CD4-positive, alpha-beta T cell (primary cell): ENCODE results near the gene ARHGAP21. TPM values are rescaled to one million over a fixed set of nuclear protein-coding genes. Genes with fewer than 3 reads are reported as not detected.

Experiments used
- ATAC-seq: fragments of 200-7000 bp; cut with Tn5 transposase; one replicate; pipeline ENCODE4 v1.10.0; 2022; ENCODE audit warnings: mild to moderate bottlenecking; ENCODE audit not compliant: poor library complexity
- CTCF ChIA-PET: fragments of 350-600 bp; sonication (Branson Sonifier 250); formaldehyde crosslinking; loops from one replicate; lab custom pipeline; 2021; ENCODE audit warnings: antibody characterized with exemption, inconsistent platforms; lab: Charles Lee
- POLR2A ChIA-PET: fragments of 350-600 bp; sonication (Branson Sonifier 250); formaldehyde crosslinking; loops from one replicate; lab custom pipeline; 2021; ENCODE audit warnings: antibody characterized with exemption, inconsistent platforms; lab: Charles Lee
- DNase-seq, 14 experiments: peaks; one replicate each; pipeline ENCODE4 v3.0.0-alpha.2; 2013 to 2020; ENCODE audit warnings: mixed read lengths in 2 of 14
- H3K27ac ChIP-seq, 2 donors: one replicate each; pipeline versions ENCODE4 v1.5.1 to v1.7.0; 2013; ENCODE audit warnings: low read length in 2 of 2, low read depth in 1 of 2, mild to moderate bottlenecking in 1 of 2
- H3K27me3 ChIP-seq, 2 experiments: 1 replicate in 1 of 2; 2 replicates in 1 of 2; pipeline versions ENCODE4 v1.6.1 to v1.7.0; 2013; ENCODE audit warnings: low read length in 2 of 2, control low read depth in 1 of 2, mild to moderate bottlenecking in 1 of 2, moderate library complexity in 1 of 2; ENCODE audit not compliant: insufficient read depth in 2 of 2, control insufficient read depth in 1 of 2
- H3K36me3 ChIP-seq: one replicate; pipeline ENCODE4 v1.6.1; 2013; ENCODE audit warnings: low read length, control low read depth; ENCODE audit not compliant: insufficient read depth
- H3K4me1 ChIP-seq: one replicate; pipeline ENCODE4 v1.6.1; 2013; ENCODE audit warnings: low read length, control low read depth; ENCODE audit not compliant: insufficient read depth
- H3K4me3 ChIP-seq: one replicate; pipeline ENCODE4 v1.5.1; 2013; ENCODE audit warnings: mild to moderate bottlenecking, low read length, moderate library complexity
- H3K9me3 ChIP-seq, 2 experiments: 1 replicate in 1 of 2; 2 replicates in 1 of 2; pipeline versions ENCODE4 v1.6.1 to v1.7.0; 2013; ENCODE audit warnings: low read length in 2 of 2, mild to moderate bottlenecking in 2 of 2, control low read depth in 1 of 2, moderate library complexity in 1 of 2; ENCODE audit not compliant: control insufficient read depth in 1 of 2, insufficient read depth in 1 of 2
- H3K27ac Mint-ChIP-seq: one replicate; pipeline ENCODE4 v1.8.0; 2020; ENCODE audit warnings: mixed read lengths
- H3K27me3 Mint-ChIP-seq: one replicate; pipeline ENCODE4 v1.8.0; 2021; ENCODE audit warnings: mixed read lengths
- H3K36me3 Mint-ChIP-seq: one replicate; pipeline ENCODE4 v1.8.0; 2021; ENCODE audit warnings: low read depth, mixed read lengths
- H3K4me1 Mint-ChIP-seq: one replicate; pipeline ENCODE4 v1.8.0; 2021; ENCODE audit warnings: low read depth, mixed read lengths
- H3K4me3 Mint-ChIP-seq: one replicate; pipeline ENCODE4 v1.8.0; 2020; ENCODE audit warnings: mild to moderate bottlenecking, mixed read lengths
- H3K9me3 Mint-ChIP-seq: one replicate; pipeline ENCODE4 v1.8.0; 2020; ENCODE audit warnings: mixed read lengths
- CTCF ChIP-seq: fragments of 200-600 bp; IDR thresholded peaks from one replicate; pipeline ENCODE4 v1.8.0; 2022; ENCODE audit warnings: antibody characterized with exemption, mild to moderate bottlenecking
- intact Hi-C, 2 experiments: fragments of 100-400 bp; cut with DNase I in 1 of 2; cut with micrococcal nuclease in 1 of 2; formaldehyde crosslinking; loops; one replicate each; pipeline versions ENCODE4 v1.15.1 to v1.9.0; 2023 to 2025; cut with DNase I, micrococcal nuclease
- total RNA-seq, 174 experiments: library from RNA in 2 of 174; stranded (reverse) in 2 of 174; gene quantifications; one replicate each; pipeline ENCODE4 v1.2.3 and lab custom pipeline; 2021 to 2026

ARHGAP21 gene
- total RNA-seq, 2 experiments from 2014 or later, result 38.4 to 43.4 TPM

DNA sequence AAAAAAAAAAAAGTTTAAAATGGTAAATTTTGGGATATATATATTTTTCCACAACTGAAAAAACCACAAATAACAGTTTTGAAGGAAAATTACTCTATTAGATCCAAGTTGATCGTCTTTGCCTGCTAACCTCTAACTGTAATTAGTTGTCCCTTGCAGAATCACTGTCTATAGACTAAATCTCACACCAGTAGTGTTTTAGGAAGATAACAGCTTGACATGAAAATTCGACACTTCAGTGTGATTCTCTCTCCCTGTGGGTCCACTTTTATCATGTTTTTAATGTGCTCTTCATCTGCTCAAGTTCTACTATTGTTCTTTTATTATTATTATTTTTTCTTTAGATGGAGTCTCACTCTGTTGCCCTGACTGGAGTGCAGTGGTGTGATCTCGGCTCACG lies 24.5 kb upstream of the ARHGAP21 start:
- Histone ChIP-seq H3K36me3 (no peaks in the 10 kb centered on the region), H3K4me3 (no peak overlapping the region), H3K27me3 (no peaks in the 10 kb centered on the region), H3K27ac (no peak overlapping the region), H3K9me3 (no peaks in the 10 kb centered on the region), H3K4me1 (no peaks in the 10 kb centered on the region)
- H3K27ac Mint-ChIP-seq, result no peak overlapping the region
- DNase-seq (no peak), ATAC-seq (no peak)
- H3K27me3 Mint-ChIP-seq, result no peaks in the 10 kb centered on the region
- H3K4me3 Mint-ChIP-seq, result no peak overlapping the region
- H3K36me3 Mint-ChIP-seq, result no peaks in the 10 kb centered on the region
- POLR2A ChIA-PET, result no interaction called here
- H3K9me3 Mint-ChIP-seq, result no peaks in the 10 kb centered on the region
- TF ChIP-seq CTCF, result no peak
- intact Hi-C loops, result no loop called here
- CTCF ChIA-PET, result no interaction called here
- H3K4me1 Mint-ChIP-seq, result peaks cover 5% of the 10 kb centered on the region

DNA sequence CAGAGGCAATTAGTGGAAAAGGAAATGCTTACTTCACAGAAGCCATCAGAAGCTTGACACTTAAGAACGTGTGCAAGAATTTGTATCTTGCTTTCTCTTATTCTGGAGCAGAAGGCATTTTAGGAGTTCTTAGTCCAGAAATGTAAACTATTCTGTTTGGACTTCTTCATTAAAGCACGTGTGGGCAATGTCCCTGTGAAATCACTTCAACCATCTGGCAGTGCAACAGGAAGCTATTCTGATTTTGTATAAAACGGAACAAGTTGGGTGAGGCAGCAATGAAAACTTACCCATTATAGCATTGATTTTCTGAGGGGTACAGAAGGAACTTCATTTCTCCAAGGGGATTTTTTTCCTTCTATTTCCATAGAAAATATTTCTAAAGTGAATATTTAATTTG lies 21.3 kb upstream of the ARHGAP21 start:
- Histone ChIP-seq H3K36me3 (no peaks in the 10 kb centered on the region), H3K27ac (no peak overlapping the region), H3K4me3 (no peak overlapping the region), H3K4me1 (no peaks in the 10 kb centered on the region), H3K27me3 (no peaks in the 10 kb centered on the region), H3K9me3 (peaks cover 0 to 4% of the 10 kb centered on the region in 2 experiments)
- intact Hi-C loops, result no loop called here
- H3K9me3 Mint-ChIP-seq, result peaks cover 2% of the 10 kb centered on the region
- no peak overlapping the region for H3K4me3 Mint-ChIP-seq
- no peaks in the 10 kb centered on the region for H3K36me3 Mint-ChIP-seq
- DNase-seq (no peak), ATAC-seq (no peak)
- no peaks in the 10 kb centered on the region for H3K27me3 Mint-ChIP-seq
- TF ChIP-seq CTCF, result no peak
- POLR2A ChIA-PET, result no interaction called here
- H3K27ac Mint-ChIP-seq, result no peak overlapping the region
- H3K4me1 Mint-ChIP-seq, result peaks cover 5% of the 10 kb centered on the region
- CTCF ChIA-PET, result no interaction called here

DNA sequence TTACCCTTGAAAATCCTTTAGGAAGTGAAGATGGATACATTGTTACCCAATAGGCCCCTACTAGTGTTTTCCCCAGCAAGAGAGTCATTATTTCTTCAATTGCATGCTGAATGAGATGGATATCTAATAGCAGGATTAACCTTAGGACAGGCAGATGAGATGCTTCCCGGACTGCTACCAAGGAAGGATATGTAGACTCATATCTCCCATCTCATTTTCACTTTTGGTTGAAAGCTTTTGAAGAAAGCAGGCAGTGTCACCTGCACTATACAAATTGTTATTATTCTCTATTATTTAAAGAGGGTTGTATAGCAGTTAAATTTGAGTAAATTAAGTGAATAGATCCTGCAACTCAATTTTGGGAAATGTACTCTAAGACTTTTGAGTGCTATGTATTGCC lies 17.0 kb upstream of the ARHGAP21 start:
- ATAC-seq, result no peak

More for the DNA sequence above, 17.0 kb upstream of the ARHGAP21 start:
- Histone ChIP-seq H3K27me3 (no peaks in the 10 kb centered on the region), H3K9me3 (peaks cover 0 to 4% of the 10 kb centered on the region in 2 experiments), H3K4me3 (no peak overlapping the region), H3K36me3 (no peaks in the 10 kb centered on the region), H3K4me1 (no peaks in the 10 kb centered on the region), H3K27ac (no peak overlapping the region)
- Mint-ChIP-seq H3K27ac (no peak overlapping the region), H3K27me3 (no peaks in the 10 kb centered on the region), H3K36me3 (no peaks in the 10 kb centered on the region), H3K4me1 (peaks cover 5% of the 10 kb centered on the region), H3K4me3 (no peak overlapping the region), H3K9me3 (peaks cover 2% of the 10 kb centered on the region)
- CTCF ChIA-PET, result no interaction called here
- no peak for DNase-seq
- intact Hi-C loops, result no loop called here
- POLR2A ChIA-PET, result no interaction called here
- TF ChIP-seq CTCF, result no peak
